Liver (tissue), 9 donors: ENCODE measurements around the gene CFAP299. TPM values are rescaled to one million over a fixed set of nuclear protein-coding genes. Genes with fewer than 3 reads are reported as not detected.

Source experiments
- DNase-seq: peaks from one replicate; pipeline ENCODE4 v3.0.0-alpha.2; 2017; ENCODE audit warnings: low spot score
- H3K27ac ChIP-seq, 2 donors: one replicate each; pipeline ENCODE4 v1.7.0; 2013; ENCODE audit warnings: inconsistent platforms in 2 of 2, low read length in 2 of 2, control low read depth in 1 of 2, low read depth in 1 of 2, mild to moderate bottlenecking in 1 of 2
- H3K27me3 ChIP-seq, 4 donors: one replicate each; pipeline versions ENCODE4 v1.6.1 to v1.7.0; 2013; ENCODE audit warnings: low read length in 3 of 4, inconsistent platforms in 1 of 4, mild to moderate bottlenecking in 1 of 4, moderate library complexity in 1 of 4; ENCODE audit not compliant: control insufficient read depth in 4 of 4, insufficient read depth in 4 of 4
- H3K36me3 ChIP-seq, 4 donors: one replicate each; pipeline versions ENCODE4 v1.6.1 to v1.7.0; 2013; ENCODE audit warnings: low read length in 3 of 4, mild to moderate bottlenecking in 3 of 4, low read depth in 1 of 4, moderate library complexity in 1 of 4; ENCODE audit not compliant: control insufficient read depth in 4 of 4, insufficient read depth in 3 of 4
- H3K4me1 ChIP-seq, 4 donors: one replicate each; pipeline versions ENCODE4 v1.6.1 to v1.7.0; 2013; ENCODE audit warnings: low read length in 3 of 4, mild to moderate bottlenecking in 3 of 4, moderate library complexity in 1 of 4; ENCODE audit not compliant: control insufficient read depth in 4 of 4, insufficient read depth in 4 of 4
- H3K4me3 ChIP-seq, 3 donors: one replicate each; pipeline versions ENCODE4 v1.6.1 to v1.7.0; 2013; ENCODE audit warnings: low read length in 3 of 3, control low read depth in 1 of 3, low read depth in 1 of 3, mild to moderate bottlenecking in 1 of 3
- H3K9ac ChIP-seq, 2 donors: one replicate each; pipeline ENCODE4 v1.7.0; 2013; ENCODE audit warnings: low read length in 2 of 2, mild to moderate bottlenecking in 2 of 2, moderate library complexity in 2 of 2, control low read depth in 1 of 2, low read depth in 1 of 2
- H3K9me3 ChIP-seq, 4 donors: one replicate each; pipeline versions ENCODE4 v1.6.1 to v1.7.0; 2013; ENCODE audit warnings: low read length in 3 of 4; ENCODE audit not compliant: control insufficient read depth in 4 of 4
- EGR1 ChIP-seq, 2 donors: IDR thresholded peaks; 2 replicates each; pipeline ENCODE4 v1.6.1; 2016 to 2018; ENCODE audit warnings: antibody characterized with exemption in 2 of 2, low read depth in 2 of 2
- FOXA1 ChIP-seq: IDR thresholded peaks from 2 replicates; pipeline ENCODE4 v1.6.1; 2016; ENCODE audit warnings: antibody characterized with exemption
- FOXA2 ChIP-seq: IDR thresholded peaks from 2 replicates; pipeline ENCODE4 v1.6.1; 2016; ENCODE audit warnings: antibody characterized with exemption
- HNF4A ChIP-seq, 2 donors: conservative IDR thresholded peaks; 2 replicates each; pipeline ENCODE4 v1.6.1; 2016; ENCODE audit warnings: antibody characterized with exemption in 2 of 2, mild to moderate bottlenecking in 2 of 2
- HNF4G ChIP-seq: IDR thresholded peaks from 2 replicates; pipeline ENCODE4 v1.6.1; 2016; ENCODE audit warnings: antibody characterized with exemption
- JUND ChIP-seq, 2 donors: IDR thresholded peaks; 2 replicates each; pipeline ENCODE4 v1.6.1; 2016; ENCODE audit warnings: antibody characterized with exemption in 2 of 2
- NR2F2 ChIP-seq: IDR thresholded peaks from 2 replicates; pipeline ENCODE4 v1.6.1; 2016; ENCODE audit warnings: antibody characterized with exemption
- RAD21 ChIP-seq, 2 donors: IDR thresholded peaks; 2 replicates each; pipeline ENCODE4 v1.6.1; 2016; ENCODE audit warnings: antibody characterized with exemption in 2 of 2, mild to moderate bottlenecking in 2 of 2
- SP1 ChIP-seq: IDR thresholded peaks from 2 replicates; pipeline ENCODE4 v1.6.1; 2018; ENCODE audit warnings: antibody characterized with exemption, mild to moderate bottlenecking
- TAF1 ChIP-seq: conservative IDR thresholded peaks from 2 replicates; pipeline ENCODE4 v1.6.1; 2016; ENCODE audit warnings: antibody characterized with exemption, mild to moderate bottlenecking
- ZBTB33 ChIP-seq: IDR thresholded peaks from 2 replicates; pipeline ENCODE4 v1.6.1; 2016; ENCODE audit warnings: antibody characterized with exemption
- WGBS: extraction: QIAGEN DNeasy Blood & Tissue Kit; methylation state at CpG from one replicate; pipeline ENCODE4 v1.1.7; 2013; 5-methylcytosine and 5-hydroxymethylcytosine counted together
- polyA plus RNA-seq, 2 donors: library from polyadenylated mRNA; stranded (reverse) in 1 of 2; unstranded in 1 of 2; fragments of 200-250 nt in 1 of 2; fragments of >200 nt in 1 of 2; fragmentation: Nextera tagmentation in 1 of 2; extraction: Ambion mirVana in 1 of 2; gene quantifications; one replicate each; pipeline versions ENCODE4 v1.2.1 to v1.2.3, GENCODE V29; 2013 to 2015
- total RNA-seq, 2 donors: library from RNA; depleted of rRNA; stranded (reverse); fragments of >200 nt; gene quantifications; one replicate each; pipeline ENCODE4 v1.2.3, GENCODE V29; 2014
- TF ChIP-seq, protein P1 (sequence below): IDR thresholded peaks from 2 replicates; pipeline ENCODE4 v1.6.1; 2016; ENCODE audit warnings: antibody characterized with exemption
- TF ChIP-seq, protein P2 (sequence below): IDR thresholded peaks from 2 replicates; pipeline ENCODE4 v1.6.1; 2016; ENCODE audit warnings: antibody characterized with exemption, mild to moderate bottlenecking
- TF ChIP-seq, protein P3 (sequence below): fragments of 150-350 bp; IDR thresholded peaks from 2 replicates; pipeline ENCODE4 v1.5.1; 2017; ENCODE audit warnings: improper control_type of control experiment, low read depth, low read length; ENCODE audit not compliant: missing input control
- TF ChIP-seq, protein P4 (sequence below): IDR thresholded peaks from 2 replicates; pipeline ENCODE4 v1.6.1; 2016; ENCODE audit warnings: antibody characterized with exemption
- donor health status: healthy.
- donor health status: healthy.
- donor health status: healthy.
- donor health status: healthy.
- donor health status: healthy.

Gene CFAP299
- total and polyA plus RNA-seq, 4 donors, result not detected

GRCh38 chr4:80876810-80877209, 541.3 kb downstream of the CFAP299 start:
- H3K27ac ChIP-seq, result no peak overlapping the region
- H3K4me3 ChIP-seq, result no peak overlapping the region
- DNase-seq, result no peak
- no peaks in the 10 kb centered on the region for H3K27me3 ChIP-seq
- no peaks in the 10 kb centered on the region for H3K4me1 ChIP-seq
- H3K9me3 ChIP-seq, result no peaks in the 10 kb centered on the region
- no peak for TF ChIP-seq HNF4A (conservative IDR thresholded peaks at IDR 0.05)
- TF ChIP-seq, protein P1, sequence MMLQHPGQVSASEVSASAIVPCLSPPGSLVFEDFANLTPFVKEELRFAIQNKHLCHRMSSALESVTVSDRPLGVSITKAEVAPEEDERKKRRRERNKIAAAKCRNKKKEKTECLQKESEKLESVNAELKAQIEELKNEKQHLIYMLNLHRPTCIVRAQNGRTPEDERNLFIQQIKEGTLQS, result no peak
- no peaks in the 10 kb centered on the region for H3K36me3 ChIP-seq
- H3K9ac ChIP-seq, result no peak overlapping the region

- Histone ChIP-seq H3K9me3 (no peaks in the 10 kb centered on the region), H3K36me3 (no peaks in the 10 kb centered on the region), H3K27me3 (no peaks in the 10 kb centered on the region), H3K27ac (no peak overlapping the region), H3K9ac (no peak overlapping the region), H3K4me3 (no peak overlapping the region), H3K4me1 (no peaks in the 10 kb centered on the region)
- WGBS, result 13% methylated on average over 1 of the region's 1 CpG
- DNase-seq, result no peak
- TF ChIP-seq TAF1 (no peak), JUND (IDR thresholded peaks at IDR 0.05) (no peak), FOXA2 (no peak), HNF4A (conservative IDR thresholded peaks at IDR 0.05) (no peak), RAD21 (IDR thresholded peaks at IDR 0.05) (no peak), HNF4G (no peak), NR2F2 (no peak), FOXA1 (no peak), SP1 (no peak), ZBTB33 (no peak), EGR1 (IDR thresholded peaks at IDR 0.05; ENCODE audit: low read depth in 2 of 2) (no peak)
- TF ChIP-seq, protein P1, result no peak
- TF ChIP-seq, protein P2, sequence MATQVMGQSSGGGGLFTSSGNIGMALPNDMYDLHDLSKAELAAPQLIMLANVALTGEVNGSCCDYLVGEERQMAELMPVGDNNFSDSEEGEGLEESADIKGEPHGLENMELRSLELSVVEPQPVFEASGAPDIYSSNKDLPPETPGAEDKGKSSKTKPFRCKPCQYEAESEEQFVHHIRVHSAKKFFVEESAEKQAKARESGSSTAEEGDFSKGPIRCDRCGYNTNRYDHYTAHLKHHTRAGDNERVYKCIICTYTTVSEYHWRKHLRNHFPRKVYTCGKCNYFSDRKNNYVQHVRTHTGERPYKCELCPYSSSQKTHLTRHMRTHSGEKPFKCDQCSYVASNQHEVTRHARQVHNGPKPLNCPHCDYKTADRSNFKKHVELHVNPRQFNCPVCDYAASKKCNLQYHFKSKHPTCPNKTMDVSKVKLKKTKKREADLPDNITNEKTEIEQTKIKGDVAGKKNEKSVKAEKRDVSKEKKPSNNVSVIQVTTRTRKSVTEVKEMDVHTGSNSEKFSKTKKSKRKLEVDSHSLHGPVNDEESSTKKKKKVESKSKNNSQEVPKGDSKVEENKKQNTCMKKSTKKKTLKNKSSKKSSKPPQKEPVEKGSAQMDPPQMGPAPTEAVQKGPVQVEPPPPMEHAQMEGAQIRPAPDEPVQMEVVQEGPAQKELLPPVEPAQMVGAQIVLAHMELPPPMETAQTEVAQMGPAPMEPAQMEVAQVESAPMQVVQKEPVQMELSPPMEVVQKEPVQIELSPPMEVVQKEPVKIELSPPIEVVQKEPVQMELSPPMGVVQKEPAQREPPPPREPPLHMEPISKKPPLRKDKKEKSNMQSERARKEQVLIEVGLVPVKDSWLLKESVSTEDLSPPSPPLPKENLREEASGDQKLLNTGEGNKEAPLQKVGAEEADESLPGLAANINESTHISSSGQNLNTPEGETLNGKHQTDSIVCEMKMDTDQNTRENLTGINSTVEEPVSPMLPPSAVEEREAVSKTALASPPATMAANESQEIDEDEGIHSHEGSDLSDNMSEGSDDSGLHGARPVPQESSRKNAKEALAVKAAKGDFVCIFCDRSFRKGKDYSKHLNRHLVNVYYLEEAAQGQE, result no peak
- TF ChIP-seq, protein P3, sequence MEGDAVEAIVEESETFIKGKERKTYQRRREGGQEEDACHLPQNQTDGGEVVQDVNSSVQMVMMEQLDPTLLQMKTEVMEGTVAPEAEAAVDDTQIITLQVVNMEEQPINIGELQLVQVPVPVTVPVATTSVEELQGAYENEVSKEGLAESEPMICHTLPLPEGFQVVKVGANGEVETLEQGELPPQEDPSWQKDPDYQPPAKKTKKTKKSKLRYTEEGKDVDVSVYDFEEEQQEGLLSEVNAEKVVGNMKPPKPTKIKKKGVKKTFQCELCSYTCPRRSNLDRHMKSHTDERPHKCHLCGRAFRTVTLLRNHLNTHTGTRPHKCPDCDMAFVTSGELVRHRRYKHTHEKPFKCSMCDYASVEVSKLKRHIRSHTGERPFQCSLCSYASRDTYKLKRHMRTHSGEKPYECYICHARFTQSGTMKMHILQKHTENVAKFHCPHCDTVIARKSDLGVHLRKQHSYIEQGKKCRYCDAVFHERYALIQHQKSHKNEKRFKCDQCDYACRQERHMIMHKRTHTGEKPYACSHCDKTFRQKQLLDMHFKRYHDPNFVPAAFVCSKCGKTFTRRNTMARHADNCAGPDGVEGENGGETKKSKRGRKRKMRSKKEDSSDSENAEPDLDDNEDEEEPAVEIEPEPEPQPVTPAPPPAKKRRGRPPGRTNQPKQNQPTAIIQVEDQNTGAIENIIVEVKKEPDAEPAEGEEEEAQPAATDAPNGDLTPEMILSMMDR, result no peak
- TF ChIP-seq, protein P4, sequence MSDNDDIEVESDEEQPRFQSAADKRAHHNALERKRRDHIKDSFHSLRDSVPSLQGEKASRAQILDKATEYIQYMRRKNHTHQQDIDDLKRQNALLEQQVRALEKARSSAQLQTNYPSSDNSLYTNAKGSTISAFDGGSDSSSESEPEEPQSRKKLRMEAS, result no peak
These were observed 542.7 kb downstream of the CFAP299 start for GRCh38 chr4:80878218-80878617.
